OCI-LY3 (cell line): ENCODE measurements around the gene CFAP47.
"Not testable (repeated sequence)": the region's sequence is repeated elsewhere in the genome, so short reads cannot be mapped to it uniquely, and the experiment has no call there.

Experiments
- H2AFZ ChIP-seq: fragments of 200-600, 300-600 bp; shearing (Covaris generic); 2 replicates; pipeline ENCODE4 v1.6.0; 2014; ENCODE audit warnings: antibody characterized with exemption, low read depth, low read length
- H3K27ac ChIP-seq: fragments of 200-600, 300-600 bp; sonication (generic); 2 replicates; pipeline ENCODE4 v1.5.1; 2014; ENCODE audit warnings: mild to moderate bottlenecking, low read length, moderate library complexity, mixed read lengths
- H3K27me3 ChIP-seq: fragments of 200-600, 300-600 bp; sonication (generic); 2 replicates; pipeline ENCODE4 v1.6.1; 2014; ENCODE audit warnings: low read depth, low read length, mixed read lengths
- H3K36me3 ChIP-seq: fragments of 200-600, 300-600 bp; sonication (generic); replicated peaks from 2 replicates; pipeline ENCODE3; 2014; ENCODE audit warnings: low read depth, low read length, mixed read lengths
- H3K4me1 ChIP-seq: fragments of 300-600, 200-600 bp; sonication (generic); 2 replicates; pipeline ENCODE4 v1.6.1; 2014; ENCODE audit warnings: low read length, mixed read lengths
- H3K4me2 ChIP-seq: fragments of 200-600, 300-600 bp; sonication (generic); 2 replicates; pipeline ENCODE4 v1.6.1; 2014; ENCODE audit warnings: low read length, mixed read lengths
- H3K4me3 ChIP-seq: fragments of 300-600, 200-600 bp; sonication (generic); 2 replicates; pipeline ENCODE4 v1.5.1; 2014; ENCODE audit warnings: antibody characterized with exemption, mild to moderate bottlenecking, low read length, moderate library complexity
- H3K79me2 ChIP-seq: fragments of 300-600, 200-600 bp; shearing (Covaris generic); 2 replicates; pipeline ENCODE4 v1.6.1; 2014; ENCODE audit warnings: mild to moderate bottlenecking, low read length, mixed read lengths
- H3K9ac ChIP-seq: fragments of 300-600, 200-600 bp; shearing (Covaris generic); 2 replicates; pipeline ENCODE4 v1.6.0; 2014; ENCODE audit warnings: mild to moderate bottlenecking, low read length, moderate library complexity
- H3K9me3 ChIP-seq: fragments of 200-600, 300-600 bp; shearing (Covaris generic); 2 replicates; pipeline ENCODE4 v1.6.1; 2014; ENCODE audit warnings: low read length, mixed read lengths; ENCODE audit not compliant: insufficient read depth
- H4K20me1 ChIP-seq: fragments of 200-600, 300-600 bp; sonication (generic); 2 replicates; pipeline ENCODE4 v1.6.1; 2016; ENCODE audit warnings: low read length, mixed read lengths; ENCODE audit not compliant: insufficient read depth
- EZH2phosphoT487 ChIP-seq: fragments of 200-600 bp; shearing (Covaris generic); IDR thresholded peaks from 2 replicates; pipeline ENCODE4 v1.6.1; 2018; ENCODE audit warnings: antibody characterized with exemption, mixed run types, low read depth
- TF ChIP-seq, protein P1 (sequence below): fragments of 200-600, 300-600 bp; sonication (generic); IDR thresholded peaks from 2 replicates; pipeline ENCODE4 v1.5.1; 2014; ENCODE audit warnings: antibody characterized with exemption, low read length, low read depth

Gene CFAP47

DNA sequence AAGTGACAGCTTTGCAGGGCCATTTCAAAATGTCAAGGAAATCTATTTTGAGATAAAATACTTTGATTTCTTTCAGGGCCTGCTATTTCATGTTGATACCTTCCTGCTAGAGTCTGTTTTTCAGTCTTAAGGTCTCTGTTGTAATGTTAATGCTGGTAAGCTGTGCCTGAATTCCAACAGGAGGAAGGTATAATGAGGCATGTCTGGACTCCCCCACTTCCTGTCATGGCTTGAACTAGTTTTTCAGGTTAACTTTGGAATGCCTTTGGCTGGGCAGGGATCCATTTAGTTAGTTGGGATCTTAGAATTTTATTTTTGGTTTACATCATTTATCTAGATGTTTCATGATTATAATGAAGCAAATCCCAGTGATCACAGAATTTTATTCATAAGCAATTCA is 279.0 kb downstream of the CFAP47 start:
- no peaks in the 10 kb centered on the region for H3K36me3 ChIP-seq

DNA sequence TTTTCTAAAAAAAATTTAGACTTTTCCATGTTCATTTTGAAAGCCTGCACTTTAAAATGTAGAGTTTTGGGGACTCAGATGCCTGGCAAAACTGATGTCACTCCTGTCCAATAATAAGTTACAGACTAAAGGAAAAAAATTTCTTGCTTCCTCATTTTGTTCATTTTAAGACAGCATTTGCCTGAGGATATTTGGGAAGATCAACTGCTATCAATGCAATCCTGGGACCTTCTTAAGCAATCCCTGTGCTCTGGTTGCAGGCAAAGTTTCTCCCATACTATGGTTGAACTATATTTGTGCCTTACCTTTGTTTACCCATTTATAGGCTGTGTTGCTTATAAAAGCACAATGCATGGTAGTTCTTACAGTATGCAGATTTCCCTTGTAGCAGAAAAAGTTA is 280.4 kb downstream of the CFAP47 start:
- H2AFZ ChIP-seq: no peak overlapping the region
- no peaks in the 10 kb centered on the region for H3K27me3 ChIP-seq
- H3K9ac ChIP-seq: no peak overlapping the region
- H3K36me3 ChIP-seq: no peaks in the 10 kb centered on the region
- no peaks in the 10 kb centered on the region for H3K79me2 ChIP-seq
- no peak overlapping the region for H3K4me3 ChIP-seq
- H3K9me3 ChIP-seq: no peaks in the 10 kb centered on the region
- TF ChIP-seq, protein P1, sequence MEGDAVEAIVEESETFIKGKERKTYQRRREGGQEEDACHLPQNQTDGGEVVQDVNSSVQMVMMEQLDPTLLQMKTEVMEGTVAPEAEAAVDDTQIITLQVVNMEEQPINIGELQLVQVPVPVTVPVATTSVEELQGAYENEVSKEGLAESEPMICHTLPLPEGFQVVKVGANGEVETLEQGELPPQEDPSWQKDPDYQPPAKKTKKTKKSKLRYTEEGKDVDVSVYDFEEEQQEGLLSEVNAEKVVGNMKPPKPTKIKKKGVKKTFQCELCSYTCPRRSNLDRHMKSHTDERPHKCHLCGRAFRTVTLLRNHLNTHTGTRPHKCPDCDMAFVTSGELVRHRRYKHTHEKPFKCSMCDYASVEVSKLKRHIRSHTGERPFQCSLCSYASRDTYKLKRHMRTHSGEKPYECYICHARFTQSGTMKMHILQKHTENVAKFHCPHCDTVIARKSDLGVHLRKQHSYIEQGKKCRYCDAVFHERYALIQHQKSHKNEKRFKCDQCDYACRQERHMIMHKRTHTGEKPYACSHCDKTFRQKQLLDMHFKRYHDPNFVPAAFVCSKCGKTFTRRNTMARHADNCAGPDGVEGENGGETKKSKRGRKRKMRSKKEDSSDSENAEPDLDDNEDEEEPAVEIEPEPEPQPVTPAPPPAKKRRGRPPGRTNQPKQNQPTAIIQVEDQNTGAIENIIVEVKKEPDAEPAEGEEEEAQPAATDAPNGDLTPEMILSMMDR: no peak
- no peak for TF ChIP-seq EZH2phosphoT487
- H3K27ac ChIP-seq: no peak overlapping the region
- peaks cover 8% of the 10 kb centered on the region; the same call in 1 of the 2 replicates for H3K4me1 ChIP-seq
- H4K20me1 ChIP-seq: no peaks in the 10 kb centered on the region
- H3K4me2 ChIP-seq: no peak overlapping the region

More for the DNA sequence above, 279.0 kb downstream of the CFAP47 start:
- Histone ChIP-seq H3K9me3 (no peaks in the 10 kb centered on the region), H3K27ac (no peak overlapping the region), H3K4me3 (no peak overlapping the region), H3K4me1 (peaks cover 8% of the 10 kb centered on the region; the same call in 1 of the 2 replicates), H4K20me1 (no peaks in the 10 kb centered on the region), H3K27me3 (no peaks in the 10 kb centered on the region), H2AFZ (no peak overlapping the region), H3K79me2 (no peaks in the 10 kb centered on the region), H3K4me2 (no peak overlapping the region), H3K9ac (no peak overlapping the region)
- no peak for TF ChIP-seq EZH2phosphoT487
- TF ChIP-seq, protein P1: no peak

DNA sequence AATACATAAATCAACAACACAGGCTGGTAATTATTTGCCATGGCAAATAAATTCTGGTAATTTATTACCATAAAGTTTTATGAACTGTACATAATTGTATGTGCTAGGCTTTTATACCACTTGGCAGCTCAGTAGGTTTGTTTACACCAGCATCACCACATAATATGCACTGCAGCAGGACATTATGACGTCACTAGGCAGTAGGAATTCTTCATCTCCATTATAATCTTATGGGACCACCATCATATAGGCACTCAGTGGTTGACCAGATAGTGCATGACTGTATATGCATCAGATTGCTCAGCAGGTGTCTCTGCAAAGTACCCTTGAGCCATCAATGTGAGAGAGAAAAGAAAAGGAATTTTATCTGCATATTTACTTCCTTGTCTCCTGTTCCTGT is 295.4 kb downstream of the CFAP47 start:
- Histone ChIP-seq H3K4me1 (no peaks in the 10 kb centered on the region), H3K27me3 (no peaks in the 10 kb centered on the region), H3K9ac (no peak overlapping the region)

DNA sequence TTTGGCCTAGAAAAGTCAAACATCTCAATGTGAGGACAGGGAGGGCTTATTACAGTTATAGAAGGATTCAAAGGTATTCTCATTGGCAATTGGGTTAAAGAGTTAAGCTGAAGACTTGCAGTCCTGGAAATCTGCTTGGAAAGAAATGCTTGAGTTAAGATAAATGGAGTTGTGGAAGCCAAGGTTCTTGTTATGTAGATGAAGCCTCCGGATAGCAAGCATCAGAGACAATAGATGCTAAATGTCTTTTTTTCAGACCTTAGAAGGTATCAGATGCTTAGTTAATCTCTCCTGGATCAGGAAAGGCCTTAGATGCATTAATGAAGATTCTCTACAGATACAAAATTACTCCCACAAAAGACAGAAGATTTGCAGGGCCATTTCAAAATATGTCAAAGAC is 299.3 kb downstream of the CFAP47 start:
- Histone ChIP-seq H3K9ac (no peak overlapping the region), H4K20me1 (no peaks in the 10 kb centered on the region), H3K9me3 (no peaks in the 10 kb centered on the region), H2AFZ (no peak overlapping the region), H3K27me3 (no peaks in the 10 kb centered on the region), H3K36me3 (no peaks in the 10 kb centered on the region), H3K4me1 (no peaks in the 10 kb centered on the region), H3K4me2 (no peak overlapping the region), H3K79me2 (no peaks in the 10 kb centered on the region), H3K27ac (no peak overlapping the region), H3K4me3 (no peak overlapping the region)
- TF ChIP-seq, protein P1: no peak
- no peak for TF ChIP-seq EZH2phosphoT487

More for the DNA sequence above, 295.4 kb downstream of the CFAP47 start:
- H3K9me3 ChIP-seq: no peaks in the 10 kb centered on the region
- H3K36me3 ChIP-seq: no peaks in the 10 kb centered on the region
- no peak overlapping the region for H3K4me3 ChIP-seq
- H3K27ac ChIP-seq: no peak overlapping the region
- TF ChIP-seq, protein P1: no peak
- no peak for TF ChIP-seq EZH2phosphoT487
- no peaks in the 10 kb centered on the region for H4K20me1 ChIP-seq
- no peaks in the 10 kb centered on the region for H3K79me2 ChIP-seq
- no peak overlapping the region for H2AFZ ChIP-seq
- no peak overlapping the region for H3K4me2 ChIP-seq

DNA sequence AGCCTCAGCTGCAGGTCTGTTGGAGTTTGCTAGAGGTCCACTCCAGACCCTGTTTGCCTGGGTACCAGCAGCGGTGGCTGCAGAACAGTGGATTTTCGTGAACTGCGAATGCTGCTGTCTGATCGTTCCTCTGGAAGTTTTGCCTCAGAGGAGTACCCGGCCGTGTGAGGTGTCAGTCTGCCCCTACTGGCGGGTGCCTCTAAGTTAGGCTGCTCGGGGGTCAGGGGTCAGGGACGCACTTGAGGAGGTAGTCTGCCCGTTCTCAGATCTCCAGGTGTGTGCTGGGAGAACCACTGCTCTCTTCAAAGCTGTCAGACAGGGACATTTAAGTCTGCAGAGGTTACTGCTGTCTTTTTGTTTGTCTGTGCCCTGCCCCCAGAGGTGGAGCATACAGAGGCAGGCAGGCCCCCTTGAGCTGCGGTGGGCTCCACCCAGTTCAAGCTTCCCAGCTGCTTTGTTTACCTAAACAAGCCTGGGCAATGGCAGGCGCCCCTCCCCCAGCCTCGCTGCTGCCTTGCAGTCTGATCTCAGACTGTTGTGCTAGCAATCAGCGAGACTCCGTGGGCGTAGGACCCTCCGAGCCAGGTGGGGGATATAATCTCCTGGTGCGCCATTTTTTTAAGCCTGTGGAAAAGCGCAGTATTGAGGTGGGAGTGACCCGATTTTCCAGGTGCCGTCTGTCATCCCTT is 315.4 kb downstream of the CFAP47 start:
- H3K27ac ChIP-seq, H2AFZ ChIP-seq, H3K9ac ChIP-seq, H3K4me1 ChIP-seq, H3K79me2 ChIP-seq, H4K20me1 ChIP-seq, H3K27me3 ChIP-seq, H3K9me3 ChIP-seq, H3K36me3 ChIP-seq, H3K4me2 ChIP-seq, H3K4me3 ChIP-seq: not testable (repeated sequence)
